Measurements from ENCODE around the gene DERL2. TPM values are rescaled to one million over a fixed set of nuclear protein-coding genes. Genes with fewer than 3 reads are reported as not detected.
"Not testable (repeated sequence)": the region's sequence is repeated elsewhere in the genome, so short reads cannot be mapped to it uniquely, and the experiment has no call there.

Gene DERL2
- total and polyA plus RNA-seq, 2 experiments from 2014 or later: 65.0 to 113 TPM

GRCh38 chr17:5437721-5438317, 48.2 kb downstream of the DERL2 start (continued):
- TF ChIP-seq REST (IDR thresholded peaks at IDR 0.05; ENCODE audit: unreplicated experiment): no peak
- no peak for TF ChIP-seq ZNF114 (CRISPR knock-in tag; IDR thresholded peaks at IDR 0.05)
- no peak for TF ChIP-seq ETS1 (IDR thresholded peaks at IDR 0.05)
- no peak for TF ChIP-seq JUNB (IDR thresholded peaks at IDR 0.05; ENCODE audit: unreplicated experiment)
- TF ChIP-seq ZNF331 (CRISPR knock-in tag; IDR thresholded peaks at IDR 0.05; ENCODE audit: low read depth): no peak
- no peak for TF ChIP-seq STAT1 (IDR thresholded peaks at IDR 0.05; ENCODE audit: unreplicated experiment)
- TF ChIP-seq EZH2phosphoT487 (IDR thresholded peaks at IDR 0.05; ENCODE audit: unreplicated experiment): no peak
- no peak for TF ChIP-seq POLR2AphosphoS5 (IDR thresholded peaks at IDR 0.05; ENCODE audit: low read depth)

- Histone ChIP-seq H3F3A (replicated peaks; ENCODE audit: low read depth) (peaks cover 48% of the 10 kb centered on the region), H3K27ac (ENCODE audit: low read depth) (0 out of 2 replicates have a peak overlapping the region, but pooled peaks have one; percentile 27), H3K36me3 (ENCODE audit: insufficient read depth) (peaks cover 59% of the 10 kb centered on the region), H3K79me2 (replicated peaks; ENCODE audit: insufficient read depth) (peaks cover 35% of the 10 kb centered on the region), H4K20me1 (replicated peaks; ENCODE audit: insufficient read depth) (peaks cover 34% of the 10 kb centered on the region)
- H3K4me1 Mint-ChIP-seq: peaks cover 24% of the 10 kb centered on the region
- H3K27me3 ChIP-seq (ENCODE audit: insufficient read depth); H3K4me3 ChIP-seq; H2AFZ ChIP-seq; H3K9me2 ChIP-seq (ENCODE audit: insufficient read depth); DNase-seq (ENCODE audit: low spot score); H3K4me2 ChIP-seq; H3K4me1 ChIP-seq (ENCODE audit: insufficient read depth); ATAC-seq; H3K9me3 Mint-ChIP-seq; H3K27ac Mint-ChIP-seq: not testable (repeated sequence)
- H3K4me3 Mint-ChIP-seq: peak overlapping the region; percentile 92; the same call in 2 of the 3 replicates
- peaks cover 76% of the 10 kb centered on the region for H3K36me3 Mint-ChIP-seq (ENCODE audit: low read depth)
- peaks cover 14% of the 10 kb centered on the region for H3K27me3 Mint-ChIP-seq (ENCODE audit: insufficient read depth, low read depth, poor library complexity)
Measured at GRCh38 chr17:5435781-5436315, 50.1 kb downstream of the DERL2 start.

- Mint-ChIP-seq H3K9me3 (no peaks in the 10 kb centered on the region; the same call in 2 of the 3 replicates), H3K36me3 (ENCODE audit: low read depth) (peaks cover 83% of the 10 kb centered on the region), H3K4me3 (no peak overlapping the region), H3K4me1 (peaks cover 21% of the 10 kb centered on the region), H3K27me3 (ENCODE audit: insufficient read depth, low read depth, poor library complexity) (peaks cover 15% of the 10 kb centered on the region), H3K27ac (peak overlapping the region; percentile 75)
- Histone ChIP-seq H3K27ac (ENCODE audit: low read depth) (0 out of 2 replicates have a peak overlapping the region, but pooled peaks have one; percentile 74), H3K27me3 (ENCODE audit: insufficient read depth) (no peaks in the 10 kb centered on the region), H3K4me3 (no peak overlapping the region), H3K79me2 (replicated peaks; ENCODE audit: insufficient read depth) (peaks cover 35% of the 10 kb centered on the region), H3K36me3 (ENCODE audit: insufficient read depth) (peaks cover 59% of the 10 kb centered on the region), H3K4me1 (ENCODE audit: insufficient read depth) (peaks cover 7% of the 10 kb centered on the region; the same call in 1 of the 2 replicates), H3K9me2 (ENCODE audit: insufficient read depth) (no peaks in the 10 kb centered on the region), H3F3A (replicated peaks; ENCODE audit: low read depth) (peaks cover 51% of the 10 kb centered on the region), H2AFZ (no peak overlapping the region), H4K20me1 (replicated peaks; ENCODE audit: insufficient read depth) (peaks cover 37% of the 10 kb centered on the region; the same call in 1 of the 2 replicates), H3K4me2 (no peak overlapping the region)
- DNase-seq (ENCODE audit: low spot score) (no peak), ATAC-seq (no peak)
- TF ChIP-seq EZH2 (IDR thresholded peaks at IDR 0.05; ENCODE audit: low read depth, unreplicated experiment): no peak
Measured at GRCh38 chr17:5434984-5435383, 51.0 kb downstream of the DERL2 start.

Data from GM23338 (cell line).